Measurements from ENCODE around the gene PMVK. TPM values are rescaled to one million over a fixed set of nuclear protein-coding genes. Genes with fewer than 3 reads are reported as not detected.
"Not testable (repeated sequence)": the region's sequence is repeated elsewhere in the genome, so short reads cannot be mapped to it uniquely, and the experiment has no call there.

Gene PMVK
- total RNA-seq, 1 experiment from 2014 or later, result 10.4 TPM

- in situ Hi-C loops (cut with HindIII; ENCODE audit: low pct_unique_long_range_greater_than_20kb, low sequenced_read_pairs), result no loop called here
- DNase-seq (ENCODE audit: low read depth, low spot score), result no peak
Observed at GRCh38 chr1:154938604-154939399, 2.3 kb upstream of the PMVK start.

- in situ Hi-C loops (cut with HindIII; ENCODE audit: low pct_unique_long_range_greater_than_20kb, low sequenced_read_pairs), result no loop called here
- no peak for DNase-seq (ENCODE audit: low read depth, low spot score)
Observed at GRCh38 chr1:154937988-154938386, 1.5 kb upstream of the PMVK start.

GRCh38 chr1:154937085-154937987 is 817 bp upstream of the PMVK start:
- in situ Hi-C loops (cut with HindIII; ENCODE audit: low pct_unique_long_range_greater_than_20kb, low sequenced_read_pairs), result no loop called here
- DNase-seq (ENCODE audit: low read depth, low spot score), result peak; percentile 95

- no peak for DNase-seq (ENCODE audit: low read depth, low spot score)
- in situ Hi-C loops (cut with HindIII; ENCODE audit: low pct_unique_long_range_greater_than_20kb, low sequenced_read_pairs), result no loop called here
Observed at GRCh38 chr1:154935749-154936554, 567 bp downstream of the PMVK start.

- in situ Hi-C loops (cut with HindIII; ENCODE audit: low pct_unique_long_range_greater_than_20kb, low sequenced_read_pairs), result no loop called here
- DNase-seq (ENCODE audit: low read depth, low spot score), result no peak
Observed at GRCh38 chr1:154934358-154934948, 2.1 kb downstream of the PMVK start.

- DNase-seq (ENCODE audit: low read depth, low spot score), result no peak
Observed at GRCh38 chr1:154931940-154932487, 4.5 kb downstream of the PMVK start.

GRCh38 chr1:154926201-154926600 is 10.3 kb downstream of the PMVK start:
- in situ Hi-C loops (cut with HindIII; ENCODE audit: low pct_unique_long_range_greater_than_20kb, low sequenced_read_pairs), result no loop called here
- no peak for DNase-seq (ENCODE audit: low read depth, low spot score)

More at GRCh38 chr1:154931940-154932487, 4.5 kb downstream of the PMVK start:
- in situ Hi-C loops (cut with HindIII; ENCODE audit: low pct_unique_long_range_greater_than_20kb, low sequenced_read_pairs), result no loop called here

- DNase-seq (ENCODE audit: low read depth, low spot score), result no peak
- in situ Hi-C loops (cut with HindIII; ENCODE audit: low pct_unique_long_range_greater_than_20kb, low sequenced_read_pairs), result no loop called here
Observed at GRCh38 chr1:154925335-154926170, 11.0 kb downstream of the PMVK start.

GRCh38 chr1:154923695-154924094 is 12.8 kb downstream of the PMVK start:
- in situ Hi-C loops (cut with HindIII; ENCODE audit: low pct_unique_long_range_greater_than_20kb, low sequenced_read_pairs), result no loop called here
- no peak for DNase-seq (ENCODE audit: low read depth, low spot score)

- in situ Hi-C loops (cut with HindIII; ENCODE audit: low pct_unique_long_range_greater_than_20kb, low sequenced_read_pairs), result loop anchor here (10.0 kb wide), 1 partner anchor 88 kb away; no protein-coding TSS in a partner anchor
- DNase-seq (ENCODE audit: low read depth, low spot score), result no peak
Observed at GRCh38 chr1:154913273-154913672, 23.2 kb downstream of the PMVK start.

- DNase-seq (ENCODE audit: low read depth, low spot score), result no peak
- in situ Hi-C loops (cut with HindIII; ENCODE audit: low pct_unique_long_range_greater_than_20kb, low sequenced_read_pairs), result loop anchor here (10.0 kb wide), 1 partner anchor 88 kb away; no protein-coding TSS in a partner anchor
Observed at GRCh38 chr1:154912755-154913154, 23.8 kb downstream of the PMVK start.

- in situ Hi-C loops (cut with HindIII; ENCODE audit: low pct_unique_long_range_greater_than_20kb, low sequenced_read_pairs), result loop anchor here (10.0 kb wide), 1 partner anchor 87 kb away; no protein-coding TSS in a partner anchor
- DNase-seq (ENCODE audit: low read depth, low spot score), result no peak
Observed at GRCh38 chr1:154911691-154912550, 24.6 kb downstream of the PMVK start.

GRCh38 chr1:154910851-154911250 is 25.7 kb downstream of the PMVK start:
- DNase-seq (ENCODE audit: low read depth, low spot score), result no peak
- in situ Hi-C loops (cut with HindIII; ENCODE audit: low pct_unique_long_range_greater_than_20kb, low sequenced_read_pairs), result loop anchor here (10.0 kb wide), 1 partner anchor 86 kb away; no protein-coding TSS in a partner anchor

- no peak for DNase-seq (ENCODE audit: low read depth, low spot score)
- in situ Hi-C loops (cut with HindIII; ENCODE audit: low pct_unique_long_range_greater_than_20kb, low sequenced_read_pairs), result no loop called here
Observed at GRCh38 chr1:154908937-154909336, 27.6 kb downstream of the PMVK start.

GRCh38 chr1:154908129-154908528 is 28.4 kb downstream of the PMVK start:
- DNase-seq (ENCODE audit: low read depth, low spot score); in situ Hi-C loops (cut with HindIII; ENCODE audit: low pct_unique_long_range_greater_than_20kb, low sequenced_read_pairs): not testable (repeated sequence)

Data from SK-MEL-5 (cell line).